Measurements from ENCODE around the gene ACE2. TPM values are rescaled to one million over a fixed set of nuclear protein-coding genes. Genes with fewer than 3 reads are reported as not detected.

Gene ACE2
- total and polyA plus RNA-seq, 9 of the 15 experiments (the other 6 are each of a cell fraction or from before 2014, with no cell fraction given), result 0.03 to 0.09 (median 0.07) TPM; not detected in 6

DNA sequence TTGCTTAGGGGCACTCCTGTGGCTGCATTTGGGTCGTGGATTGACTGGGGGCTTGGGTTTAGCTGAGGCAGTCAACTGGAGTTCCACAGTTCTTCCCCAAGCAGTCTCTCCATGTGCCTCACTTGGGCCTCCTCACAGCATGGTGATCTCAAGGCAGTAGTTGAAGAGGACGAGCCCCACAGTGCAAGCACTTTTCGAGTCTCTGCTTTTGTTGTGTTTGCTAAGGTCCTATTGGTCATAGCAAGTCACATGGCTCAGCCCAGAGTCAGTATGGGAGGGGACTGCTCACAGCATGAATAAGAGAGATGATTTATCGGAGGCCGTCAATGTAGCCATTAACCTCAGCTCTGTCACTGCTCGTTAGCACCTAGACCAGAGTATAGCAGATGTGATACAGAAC lies 70.4 kb downstream of the ACE2 start (continued):
- TF ChIP-seq, protein P1, sequence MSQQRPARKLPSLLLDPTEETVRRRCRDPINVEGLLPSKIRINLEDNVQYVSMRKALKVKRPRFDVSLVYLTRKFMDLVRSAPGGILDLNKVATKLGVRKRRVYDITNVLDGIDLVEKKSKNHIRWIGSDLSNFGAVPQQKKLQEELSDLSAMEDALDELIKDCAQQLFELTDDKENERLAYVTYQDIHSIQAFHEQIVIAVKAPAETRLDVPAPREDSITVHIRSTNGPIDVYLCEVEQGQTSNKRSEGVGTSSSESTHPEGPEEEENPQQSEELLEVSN (IDR thresholded peaks at IDR 0.05; ENCODE audit: borderline replicate concordance in 1 of 2, extremely low read depth in 1 of 2, insufficient read depth in 1 of 2, insufficient read length in 1 of 2, low read depth in 1 of 2, low read length in 1 of 2, poor library complexity in 1 of 2, severe bottlenecking in 1 of 2), result peak; percentile 29 to 47
- TF ChIP-seq RCOR1 (IDR thresholded peaks at IDR 0.05; ENCODE audit: borderline replicate concordance in 1 of 2, low read depth in 2 of 2, low read length in 2 of 2) (no peak), ZNF592 (IDR thresholded peaks at IDR 0.05) (peak; percentile 78), ELF4 (CRISPR knock-in tag; IDR thresholded peaks at IDR 0.05) (no peak), ZKSCAN1 (IDR thresholded peaks at IDR 0.05; ENCODE audit: low read depth, low read length) (no peak), USF1 (CRISPR knock-in tag; IDR thresholded peaks at IDR 0.05) (peak; percentile 83), CBX3 (IDR thresholded peaks at IDR 0.05; ENCODE audit: borderline replicate concordance in 1 of 2, low read length in 2 of 2) (peak in 1 of 2 experiments; percentile 56; a peak in 1 of 3 replicates), L3MBTL2 (IDR thresholded peaks at IDR 0.05) (peak; percentile 72), FOSL1 (tag; conservative IDR thresholded peaks at IDR 0.05) (0 out of 2 replicates have a peak, but pooled peaks have one; percentile 27), VEZF1 (CRISPR knock-in tag; IDR thresholded peaks at IDR 0.05) (peak; percentile 33; the same call in 1 of the 2 replicates), PML (IDR thresholded peaks at IDR 0.05; ENCODE audit: low read length) (0 out of 2 replicates have a peak, but pooled peaks have one; percentile 24), ZNF764 (CRISPR knock-in tag; IDR thresholded peaks at IDR 0.05; ENCODE audit: low read depth) (no peak), HDAC8 (tag; IDR thresholded peaks at IDR 0.05) (no peak)
